ENCODE measurements around the gene PHF21B. TPM values are rescaled to one million over a fixed set of nuclear protein-coding genes. Genes with fewer than 3 reads are reported as not detected.
"Not testable (repeated sequence)": the region's sequence is repeated elsewhere in the genome, so short reads cannot be mapped to it uniquely, and the experiment has no call there.

Gene PHF21B
- total and polyA plus RNA-seq, 2 donors: 0.61 to 0.63 TPM

- Histone ChIP-seq H3K36me3 (ENCODE audit: insufficient read depth) (no peaks in the 10 kb centered on the region), H3K27ac (ENCODE audit: low read depth) (no peak overlapping the region), H3K4me3 (ENCODE audit: low read depth, low read length) (no peak overlapping the region), H3K4me1 (ENCODE audit: insufficient read depth) (no peaks in the 10 kb centered on the region)
- DNase-seq (ENCODE audit: extremely low spot score): no peak
- 95% methylated on average over 4 of the region's 4 CpGs for WGBS
These were observed 132.9 kb downstream of the PHF21B start for GRCh38 chr22:44876921-44877320.

GRCh38 chr22:44871782-44872181 is 138.0 kb downstream of the PHF21B start:
- H3K36me3 ChIP-seq (ENCODE audit: insufficient read depth): no peaks in the 10 kb centered on the region
- WGBS: 83% methylated on average over 3 of the region's 3 CpGs
- no peaks in the 10 kb centered on the region for H3K4me1 ChIP-seq (ENCODE audit: insufficient read depth)
- no peak overlapping the region for H3K4me3 ChIP-seq (ENCODE audit: low read depth, low read length)
- no peak for DNase-seq (ENCODE audit: extremely low spot score)
- no peak overlapping the region for H3K27ac ChIP-seq (ENCODE audit: low read depth)

DNA sequence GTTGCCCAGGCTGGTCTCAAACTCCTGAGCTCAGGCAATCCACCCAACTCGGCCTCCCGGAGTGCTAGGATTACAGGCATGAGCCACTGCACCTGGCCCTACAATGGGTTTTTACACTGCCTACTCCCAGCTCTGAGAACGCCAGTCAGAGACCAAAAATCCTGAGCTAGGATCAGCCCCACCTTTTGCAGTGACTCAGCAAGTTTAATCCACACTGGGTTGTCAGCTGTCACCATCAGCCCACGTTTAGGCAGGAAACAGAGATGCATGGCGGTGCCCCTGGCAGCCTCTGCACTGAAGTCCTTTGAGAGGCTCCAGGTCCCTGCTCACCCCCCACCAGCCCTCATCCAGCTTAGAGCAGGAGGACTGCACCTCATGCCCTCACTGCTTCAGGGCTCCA is 139.8 kb downstream of the PHF21B start:
- Histone ChIP-seq H3K4me3 (ENCODE audit: low read depth, low read length) (no peak overlapping the region), H3K27ac (ENCODE audit: low read depth) (no peak overlapping the region), H3K4me1 (ENCODE audit: insufficient read depth) (no peaks in the 10 kb centered on the region), H3K36me3 (ENCODE audit: insufficient read depth) (no peaks in the 10 kb centered on the region)
- WGBS: 54% methylated on average over 5 of the region's 5 CpGs
- DNase-seq (ENCODE audit: extremely low spot score): no peak

- WGBS: 90% methylated on average over 7 of the region's 7 CpGs
- DNase-seq (ENCODE audit: extremely low spot score): no peak
- no peaks in the 10 kb centered on the region for H3K36me3 ChIP-seq (ENCODE audit: insufficient read depth)
- H3K4me3 ChIP-seq (ENCODE audit: low read depth, low read length): no peak overlapping the region
- H3K27ac ChIP-seq (ENCODE audit: low read depth): no peak overlapping the region
- no peaks in the 10 kb centered on the region for H3K4me1 ChIP-seq (ENCODE audit: insufficient read depth)
These were observed 140.6 kb downstream of the PHF21B start for GRCh38 chr22:44869196-44869595.

DNA sequence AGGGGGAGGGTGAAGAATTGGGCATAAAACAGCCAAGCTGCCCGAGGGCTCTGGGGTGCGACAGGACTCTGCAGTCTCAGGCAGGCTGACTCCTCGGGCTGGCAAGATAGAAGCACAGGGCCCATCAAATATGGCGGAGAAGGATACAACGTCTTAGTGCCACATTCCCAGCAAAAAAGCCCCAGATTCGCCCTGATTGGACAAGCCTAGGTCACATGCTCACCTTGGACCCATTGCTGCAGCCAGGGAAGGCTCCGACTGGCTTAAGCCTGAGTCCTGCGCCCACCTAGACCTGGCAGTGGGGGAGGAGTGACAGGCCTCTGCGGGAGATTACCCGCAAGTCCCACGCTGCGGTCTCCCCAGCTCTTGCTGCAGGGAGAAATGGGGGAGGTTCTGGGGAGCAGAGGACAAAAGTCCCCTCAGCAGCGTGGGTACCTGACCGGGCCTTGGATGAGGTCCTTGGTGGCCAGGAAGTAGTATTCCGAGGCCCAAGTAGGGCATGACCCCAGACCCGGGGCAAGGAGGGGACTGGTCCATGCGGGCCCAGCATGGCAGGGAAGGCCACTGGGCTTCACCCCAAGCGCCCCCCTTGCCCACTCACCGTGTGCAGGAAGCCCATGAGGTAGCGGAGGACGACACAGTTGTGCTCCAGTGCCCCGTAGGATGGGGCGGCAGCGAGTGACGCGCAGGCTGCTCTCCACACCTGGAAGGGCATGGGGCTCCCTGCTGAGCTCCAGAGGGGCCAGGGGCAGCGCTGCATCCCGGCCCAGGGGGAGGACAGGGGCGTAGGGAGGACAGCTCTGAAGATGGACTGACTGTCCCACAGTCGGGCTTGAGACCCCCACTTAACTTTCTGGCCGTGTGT is 144.4 kb downstream of the PHF21B start:
- WGBS: 89% methylated on average over 31 of the region's 31 CpGs
- H3K4me1 ChIP-seq (ENCODE audit: insufficient read depth): no peaks in the 10 kb centered on the region
- no peak for DNase-seq (ENCODE audit: extremely low spot score)
- H3K27ac ChIP-seq (ENCODE audit: low read depth): no peak overlapping the region
- no peaks in the 10 kb centered on the region for H3K36me3 ChIP-seq (ENCODE audit: insufficient read depth)
- H3K4me3 ChIP-seq (ENCODE audit: low read depth, low read length): no peak overlapping the region

DNA sequence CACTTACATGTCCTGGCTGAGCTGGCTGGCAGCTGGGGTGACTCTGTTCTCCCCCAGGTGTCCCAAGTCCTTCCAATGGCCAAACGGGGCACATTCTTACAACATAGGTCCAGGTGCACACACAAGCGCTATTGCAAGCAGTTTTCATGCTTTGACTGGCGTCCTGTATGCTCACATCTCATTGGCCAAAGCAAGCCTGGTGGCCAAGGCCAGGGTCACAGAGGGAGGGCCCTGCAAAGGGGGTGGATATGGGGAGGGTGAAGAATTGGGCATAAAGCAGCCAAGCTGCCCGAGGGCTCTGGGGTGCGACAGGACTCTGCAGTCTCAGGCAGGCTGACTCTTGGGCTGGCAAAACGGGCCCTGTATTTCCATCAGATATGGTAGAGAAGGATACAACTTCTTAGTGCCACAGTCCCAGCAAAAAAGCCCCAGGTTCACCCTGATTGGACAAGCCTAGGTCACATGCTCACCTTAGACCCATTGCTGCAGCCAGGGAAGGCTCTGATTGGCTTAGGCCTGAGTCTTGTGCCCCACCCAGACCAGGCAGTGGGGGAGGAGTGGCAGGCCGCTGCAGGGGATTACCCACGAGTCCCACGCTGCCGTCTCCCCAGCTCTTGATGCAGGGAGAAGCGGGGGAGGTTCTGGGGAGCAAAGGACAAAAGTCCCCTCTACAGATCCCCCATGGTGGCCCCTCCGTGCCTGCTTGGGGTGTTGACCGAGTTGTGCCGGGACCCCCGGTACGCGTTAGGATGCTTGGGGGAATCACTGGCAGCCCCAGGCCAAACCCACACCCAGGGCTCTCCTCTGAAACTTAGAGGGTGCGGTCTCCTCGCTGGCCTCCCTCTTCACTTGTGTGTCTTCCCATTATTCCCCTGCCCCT is 146.6 kb downstream of the PHF21B start:
- WGBS: 91% methylated on average over 19 of the region's 19 CpGs
- Histone ChIP-seq H3K36me3 (ENCODE audit: insufficient read depth) (no peaks in the 10 kb centered on the region), H3K4me3 (ENCODE audit: low read depth, low read length) (no peak overlapping the region), H3K4me1 (ENCODE audit: insufficient read depth) (no peaks in the 10 kb centered on the region), H3K27ac (ENCODE audit: low read depth) (no peak overlapping the region)
- DNase-seq (ENCODE audit: extremely low spot score): no peak

- Histone ChIP-seq H3K4me3 (ENCODE audit: low read depth, low read length) (no peak overlapping the region), H3K36me3 (ENCODE audit: insufficient read depth) (no peaks in the 10 kb centered on the region), H3K4me1 (ENCODE audit: insufficient read depth) (no peaks in the 10 kb centered on the region), H3K27ac (ENCODE audit: low read depth) (no peak overlapping the region)
- DNase-seq (ENCODE audit: extremely low spot score): no peak
- 90% methylated on average over 11 of the region's 11 CpGs for WGBS
These were observed 147.5 kb downstream of the PHF21B start for GRCh38 chr22:44862281-44862680.

- no peak for DNase-seq (ENCODE audit: extremely low spot score)
- no peaks in the 10 kb centered on the region for H3K4me1 ChIP-seq (ENCODE audit: insufficient read depth)
- 88% methylated on average over 7 of the region's 7 CpGs for WGBS
- H3K36me3 ChIP-seq (ENCODE audit: insufficient read depth): no peaks in the 10 kb centered on the region
- H3K27ac ChIP-seq (ENCODE audit: low read depth): no peak overlapping the region
- H3K4me3 ChIP-seq (ENCODE audit: low read depth, low read length): no peak overlapping the region
These were observed 148.6 kb downstream of the PHF21B start for GRCh38 chr22:44861245-44861644.

DNA sequence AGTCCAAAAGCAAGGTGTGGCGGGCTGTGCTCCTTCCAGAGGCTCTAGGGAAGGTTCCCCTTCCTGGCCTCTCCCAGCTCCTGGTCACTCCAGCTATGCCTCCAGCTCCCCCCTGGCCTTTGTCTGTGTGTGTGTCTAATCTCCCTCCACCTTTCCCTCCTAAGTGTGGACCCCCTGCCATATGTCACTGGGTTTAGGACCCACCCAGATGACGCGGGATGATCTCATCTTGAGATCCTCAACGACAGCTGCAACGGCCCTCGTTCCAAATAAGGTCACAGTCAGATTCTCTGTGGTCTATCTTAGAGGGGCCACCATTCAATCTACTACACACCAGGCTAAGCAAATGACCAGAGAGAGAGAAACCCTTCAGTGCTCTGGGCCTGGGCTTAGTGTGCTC is 149.5 kb downstream of the PHF21B start:
- WGBS: 62% methylated on average over 6 of the region's 6 CpGs

GRCh38 chr22:44859641-44860040 is 150.2 kb downstream of the PHF21B start:
- H3K4me1 ChIP-seq (ENCODE audit: insufficient read depth): no peaks in the 10 kb centered on the region
- WGBS: 89% methylated on average over 13 of the region's 13 CpGs

More for the DNA sequence above, 149.5 kb downstream of the PHF21B start:
- DNase-seq (ENCODE audit: extremely low spot score): no peak
- Histone ChIP-seq H3K4me3 (ENCODE audit: low read depth, low read length) (no peak overlapping the region), H3K36me3 (ENCODE audit: insufficient read depth) (no peaks in the 10 kb centered on the region), H3K4me1 (ENCODE audit: insufficient read depth) (no peaks in the 10 kb centered on the region), H3K27ac (ENCODE audit: low read depth) (no peak overlapping the region)

GRCh38 chr22:44858819-44859218 is 151.0 kb downstream of the PHF21B start:
- not testable (repeated sequence) for H3K4me1 ChIP-seq (ENCODE audit: insufficient read depth); H3K4me3 ChIP-seq (ENCODE audit: low read depth, low read length); DNase-seq (ENCODE audit: extremely low spot score); H3K27ac ChIP-seq (ENCODE audit: low read depth); H3K36me3 ChIP-seq (ENCODE audit: insufficient read depth)
- 69% methylated on average over 6 of the region's 7 CpGs for WGBS

More at GRCh38 chr22:44859641-44860040, 150.2 kb downstream of the PHF21B start:
- no peaks in the 10 kb centered on the region for H3K36me3 ChIP-seq (ENCODE audit: insufficient read depth)
- no peak overlapping the region for H3K4me3 ChIP-seq (ENCODE audit: low read depth, low read length)
- H3K27ac ChIP-seq (ENCODE audit: low read depth): no peak overlapping the region
- DNase-seq (ENCODE audit: extremely low spot score): no peak

DNA sequence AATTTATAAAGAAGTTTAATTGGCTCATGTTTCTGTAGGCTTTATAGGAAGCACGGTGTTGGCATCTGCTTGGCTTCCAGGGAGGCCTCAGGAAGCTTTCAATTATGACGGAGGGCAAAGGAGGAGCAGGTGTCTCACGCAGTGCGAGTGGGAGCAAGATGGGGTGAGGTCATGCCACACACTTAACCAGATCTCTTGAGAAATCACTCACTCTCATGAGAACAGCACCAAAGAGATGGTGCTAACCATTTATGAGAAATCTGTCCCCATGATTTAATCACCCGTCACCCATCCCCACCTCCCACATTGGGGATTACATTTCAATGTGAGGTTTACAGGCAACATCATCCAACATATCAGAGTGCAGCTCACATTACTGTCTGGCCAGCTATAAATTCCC is 153.9 kb downstream of the PHF21B start:
- no peak for DNase-seq (ENCODE audit: extremely low spot score)

DNA sequence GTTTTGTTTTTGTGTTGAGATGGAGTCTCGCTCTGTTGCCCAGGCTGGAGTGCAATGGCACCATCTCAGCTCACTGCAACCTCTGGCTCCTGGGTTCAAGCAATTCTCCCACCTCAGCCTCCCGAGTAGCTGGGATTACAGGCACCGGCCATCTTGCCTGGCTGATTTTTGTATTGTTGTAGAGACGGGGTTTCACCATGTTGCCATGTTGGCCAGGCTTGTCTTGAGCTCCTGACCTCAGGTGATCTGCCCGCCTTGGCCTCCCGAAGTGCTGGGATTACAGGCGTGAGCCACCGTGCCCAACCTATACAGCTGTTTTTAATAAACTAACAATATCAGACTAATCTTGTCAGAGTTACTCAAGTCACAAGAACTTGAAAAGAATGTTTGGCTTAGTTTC is 155.2 kb downstream of the PHF21B start:
- H3K36me3 ChIP-seq (ENCODE audit: insufficient read depth); H3K27ac ChIP-seq (ENCODE audit: low read depth); H3K4me1 ChIP-seq (ENCODE audit: insufficient read depth); DNase-seq (ENCODE audit: extremely low spot score); H3K4me3 ChIP-seq (ENCODE audit: low read depth, low read length): not testable (repeated sequence)
- WGBS: 80% methylated on average over 8 of the region's 8 CpGs

More for the DNA sequence above, 153.9 kb downstream of the PHF21B start:
- Histone ChIP-seq H3K4me3 (ENCODE audit: low read depth, low read length) (no peak overlapping the region), H3K27ac (ENCODE audit: low read depth) (no peak overlapping the region), H3K36me3 (ENCODE audit: insufficient read depth) (no peaks in the 10 kb centered on the region), H3K4me1 (ENCODE audit: insufficient read depth) (no peaks in the 10 kb centered on the region)
- WGBS: 89% methylated on average over 5 of the region's 5 CpGs

DNA sequence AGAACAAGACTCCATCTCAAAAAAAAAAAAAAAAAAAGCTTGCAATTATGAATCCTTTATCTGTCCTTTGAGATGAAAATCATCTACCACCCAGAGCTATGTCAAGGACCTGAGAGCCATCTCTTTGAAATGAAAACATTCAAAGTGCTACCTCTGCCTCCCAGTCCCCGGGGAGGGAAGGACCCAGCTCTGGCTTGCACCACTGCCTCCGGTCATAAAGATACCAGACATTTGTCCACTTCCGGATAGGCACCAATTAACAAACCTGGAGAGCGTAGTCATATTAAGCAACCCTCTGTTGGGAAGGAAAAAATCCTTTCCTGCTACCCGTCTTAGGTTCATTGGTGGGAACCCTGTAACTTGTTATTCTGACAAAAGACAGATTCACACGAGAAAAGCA is 158.9 kb downstream of the PHF21B start:
- 75% methylated on average over 6 of the region's 6 CpGs for WGBS
- no peak for DNase-seq (ENCODE audit: extremely low spot score)
- H3K27ac ChIP-seq (ENCODE audit: low read depth): no peak overlapping the region
- H3K4me1 ChIP-seq (ENCODE audit: insufficient read depth): no peaks in the 10 kb centered on the region
- H3K4me3 ChIP-seq (ENCODE audit: low read depth, low read length): no peak overlapping the region
- no peaks in the 10 kb centered on the region for H3K36me3 ChIP-seq (ENCODE audit: insufficient read depth)

All from urinary bladder (tissue), 4 donors.